Activated CD8-positive, alpha-beta T cell treated with anti-CD3 and anti-CD28 coated beads for 36 hours (primary cell): ENCODE measurements around the gene AQP6. TPM values are rescaled to one million over a fixed set of nuclear protein-coding genes. Genes with fewer than 3 reads are reported as not detected.

Experiments used
- ATAC-seq: fragments of 200-7000 bp; cut with Tn5 transposase; one replicate; pipeline ENCODE4 v1.10.0; 2021; ENCODE audit warnings: mild to moderate bottlenecking, moderate library complexity
- CTCF ChIA-PET: fragments of 350-600 bp; sonication (Branson Sonifier 250); formaldehyde crosslinking; loops from one replicate; lab custom pipeline; 2021; ENCODE audit warnings: antibody characterized with exemption; lab: Charles Lee
- POLR2A ChIA-PET: fragments of 350-600 bp; sonication (Branson Sonifier 250); formaldehyde crosslinking; loops from one replicate; lab custom pipeline; 2021; ENCODE audit warnings: antibody characterized with exemption; lab: Charles Lee
- DNase-seq: peaks from one replicate; pipeline ENCODE4 v3.0.0-alpha.2; 2020
- H3K27ac Mint-ChIP-seq: one replicate; pipeline ENCODE4 v1.8.0; 2021; ENCODE audit warnings: mild to moderate bottlenecking, mixed read lengths
- H3K27me3 Mint-ChIP-seq: one replicate; pipeline ENCODE4 v1.8.0; 2021; ENCODE audit warnings: mixed read lengths
- H3K36me3 Mint-ChIP-seq: one replicate; pipeline ENCODE4 v1.8.0; 2021; ENCODE audit warnings: low read depth, mixed read lengths
- H3K4me1 Mint-ChIP-seq: one replicate; pipeline ENCODE4 v1.8.0; 2021; ENCODE audit warnings: low read depth, mixed read lengths
- H3K4me3 Mint-ChIP-seq: one replicate; pipeline ENCODE4 v1.8.0; 2021; ENCODE audit warnings: mild to moderate bottlenecking, moderate library complexity, mixed read lengths
- H3K9me3 Mint-ChIP-seq: one replicate; pipeline ENCODE4 v1.8.0; 2021; ENCODE audit warnings: mixed read lengths
- CTCF ChIP-seq: fragments of 200-600 bp; IDR thresholded peaks from one replicate; pipeline ENCODE4 v1.8.0; 2022; ENCODE audit warnings: antibody characterized with exemption, mild to moderate bottlenecking
- intact Hi-C: fragments of 100-400 bp; cut with micrococcal nuclease; formaldehyde crosslinking; loops from one replicate; pipeline ENCODE4 v1.10.0; 2022
- total RNA-seq, 2 experiments: library from RNA; stranded (reverse); gene quantifications; one replicate each; pipeline ENCODE4 v1.2.3, GENCODE V29; 2021

The AQP6 gene
- total RNA-seq, 2 experiments from 2014 or later = not detected

DNA sequence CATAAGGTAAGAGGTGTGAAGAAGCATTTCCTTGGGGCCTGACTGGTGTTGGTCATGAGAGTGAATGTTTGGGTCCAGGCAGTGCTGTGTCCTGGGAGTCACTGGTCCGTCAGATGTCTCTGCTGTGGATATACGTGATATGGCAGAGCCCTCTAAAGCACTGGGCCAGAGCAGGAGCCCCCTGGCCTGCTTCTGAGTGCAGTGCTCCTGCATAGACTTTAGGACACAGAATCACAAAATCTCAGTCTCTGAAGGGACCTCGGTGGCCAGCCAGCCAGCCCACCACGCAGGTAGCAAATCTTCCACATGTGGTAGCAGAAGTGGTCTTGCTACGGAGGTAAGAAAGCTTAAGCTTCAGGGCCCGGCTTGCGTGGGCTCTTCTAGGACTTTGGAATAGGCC lies 40.7 kb upstream of the AQP6 start:
- Mint-ChIP-seq H3K36me3 (no peaks in the 10 kb centered on the region), H3K4me3 (no peak overlapping the region), H3K27me3 (peaks cover 9% of the 10 kb centered on the region), H3K4me1 (peaks cover 5% of the 10 kb centered on the region), H3K27ac (no peak overlapping the region), H3K9me3 (no peaks in the 10 kb centered on the region)
- ATAC-seq = no peak
- POLR2A ChIA-PET = interaction anchor here (1.1 kb wide), 1 partner anchor 22 kb away, joined by 3 read pairs; no protein-coding TSS in a partner anchor
- DNase-seq = no peak
- CTCF ChIA-PET = interaction anchor here (1.6 to 4.1 kb wide), 3 partner anchors 14 to 81 kb away, joined by 5 to 34 read pairs (median 11); no protein-coding TSS in a partner anchor
- intact Hi-C loops = no loop called here
- no peak for TF ChIP-seq CTCF

GRCh38 chr12:49932533-49933130 lies 40.1 kb upstream of the AQP6 start:
- POLR2A ChIA-PET = interaction anchor here (1.1 kb wide), 1 partner anchor 23 kb away, joined by 3 read pairs; no protein-coding TSS in a partner anchor
- no peaks in the 10 kb centered on the region for H3K36me3 Mint-ChIP-seq
- TF ChIP-seq CTCF = no peak
- peaks cover 9% of the 10 kb centered on the region for H3K27me3 Mint-ChIP-seq
- no peak overlapping the region for H3K27ac Mint-ChIP-seq
- H3K9me3 Mint-ChIP-seq = no peaks in the 10 kb centered on the region
- CTCF ChIA-PET = interaction anchor here (1.6 to 4.1 kb wide), 3 partner anchors 13 to 82 kb away, joined by 5 to 34 read pairs (median 11); no protein-coding TSS in a partner anchor
- intact Hi-C loops = no loop called here
- no peak overlapping the region for H3K4me3 Mint-ChIP-seq
- peaks cover 5% of the 10 kb centered on the region for H3K4me1 Mint-ChIP-seq
- ATAC-seq (no peak), DNase-seq (no peak)

DNA sequence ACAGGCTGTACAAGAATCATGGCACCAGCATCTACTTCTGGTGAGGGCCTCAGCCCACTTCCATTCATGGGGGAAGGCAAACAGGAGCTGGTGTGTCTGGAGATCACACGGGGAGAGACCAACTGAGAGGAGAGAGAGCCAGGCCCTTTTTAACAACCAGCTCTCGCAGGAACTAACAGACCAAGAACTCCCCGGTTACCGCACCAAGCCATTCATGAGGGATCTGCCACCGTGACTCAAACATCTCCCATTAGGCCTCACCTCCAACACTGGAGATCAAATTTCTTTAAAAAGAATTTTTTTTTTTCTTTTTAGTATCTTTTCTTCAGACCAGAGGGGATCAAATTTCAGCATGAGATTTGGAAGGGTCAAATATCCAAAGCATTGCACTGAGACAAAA lies 39.0 kb upstream of the AQP6 start:
- H3K9me3 Mint-ChIP-seq = no peaks in the 10 kb centered on the region

DNA sequence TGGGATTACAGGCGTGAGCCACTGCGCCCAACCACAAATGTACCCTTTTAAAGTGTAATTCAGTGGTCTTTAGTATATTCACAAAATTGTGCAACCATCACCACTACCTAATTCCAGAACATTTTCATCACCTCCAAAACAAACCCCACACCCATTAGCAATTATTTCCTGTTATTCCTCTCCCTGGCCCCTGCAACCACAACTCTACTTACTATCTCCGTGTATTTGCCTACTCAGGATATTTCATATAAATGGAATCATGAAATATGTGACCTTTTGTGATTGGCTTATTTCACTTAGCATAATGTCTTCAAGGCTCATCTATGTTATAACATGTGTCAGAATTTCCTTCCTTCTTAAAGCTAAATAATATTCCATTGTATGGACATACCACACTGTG lies 38.2 kb upstream of the AQP6 start:
- TF ChIP-seq CTCF = no peak
- CTCF ChIA-PET = interaction anchor here (4.1 kb wide), 1 partner anchor 11 kb away, joined by 34 read pairs; no protein-coding TSS in a partner anchor
- Mint-ChIP-seq H3K27me3 (peaks cover 9% of the 10 kb centered on the region), H3K4me1 (peaks cover 5% of the 10 kb centered on the region), H3K36me3 (no peaks in the 10 kb centered on the region), H3K4me3 (no peak overlapping the region), H3K27ac (no peak overlapping the region), H3K9me3 (no peaks in the 10 kb centered on the region)
- no peak for DNase-seq
- ATAC-seq = no peak
- intact Hi-C loops = no loop called here
- POLR2A ChIA-PET = no interaction called here

More for the DNA sequence above, 39.0 kb upstream of the AQP6 start:
- Mint-ChIP-seq H3K4me1 (peaks cover 5% of the 10 kb centered on the region), H3K36me3 (no peaks in the 10 kb centered on the region), H3K4me3 (no peak overlapping the region), H3K27ac (no peak overlapping the region), H3K27me3 (peaks cover 9% of the 10 kb centered on the region)
- ATAC-seq (no peak), DNase-seq (no peak)
- no peak for TF ChIP-seq CTCF
- ChIA-PET POLR2A (no interaction called here), CTCF (interaction anchor here (0.6 to 4.1 kb wide), 2 partner anchors 12 to 29 kb away, joined by 3 to 34 read pairs; no protein-coding TSS in a partner anchor)
- intact Hi-C loops = no loop called here

- ATAC-seq = no peak
- CTCF ChIA-PET = interaction anchor here (0.8 to 2.6 kb wide), 4 partner anchors 9 to 133 kb away, joined by 3 to 13 read pairs (median 6); no protein-coding TSS in a partner anchor
- TF ChIP-seq CTCF = no peak
- Mint-ChIP-seq H3K27ac (no peak overlapping the region), H3K36me3 (no peaks in the 10 kb centered on the region), H3K27me3 (peaks cover 5% of the 10 kb centered on the region), H3K9me3 (no peaks in the 10 kb centered on the region), H3K4me1 (no peaks in the 10 kb centered on the region), H3K4me3 (no peak overlapping the region)
- intact Hi-C loops = no loop called here
- no peak for DNase-seq
- POLR2A ChIA-PET = no interaction called here
Measured at GRCh38 chr12:49936925-49937324, 35.8 kb upstream of the AQP6 start.
